HL-60 (cell line): ENCODE measurements around the gene KIF7.

Experiments
- CTCF ChIP-seq: IDR thresholded peaks from one replicate; pipeline ENCODE4 v1.5.1; 2011; ENCODE audit warnings: low read length, control low read depth, inconsistent platforms; ENCODE audit not compliant: insufficient read depth
- GABPA ChIP-seq: IDR thresholded peaks from 2 replicates; pipeline ENCODE4 v1.6.1; 2012; ENCODE audit warnings: low read depth
- POLR2AphosphoS5 ChIP-seq: IDR thresholded peaks from 2 replicates; pipeline ENCODE4 v1.6.1; 2012; ENCODE audit warnings: low read depth
- REST ChIP-seq: IDR thresholded peaks from 2 replicates; pipeline ENCODE4 v1.6.1; 2012; ENCODE audit warnings: low read depth; ENCODE audit not compliant: insufficient replicate concordance
- SPI1 ChIP-seq: IDR thresholded peaks from 2 replicates; pipeline ENCODE4 v1.6.1; 2012; ENCODE audit warnings: low read depth, mild to moderate bottlenecking, borderline replicate concordance

GRCh38 chr15:89645680-89646079 lies 9.6 kb downstream of the KIF7 start:
- TF ChIP-seq POLR2AphosphoS5 (no peak), CTCF (no peak), GABPA (no peak), REST (no peak), SPI1 (no peak)
